GM23338 (cell line): ENCODE results near the gene E4F1. TPM values are rescaled to one million over a fixed set of nuclear protein-coding genes. Genes with fewer than 3 reads are reported as not detected.

Experiments
- ATAC-seq: fragments of 200-7000 bp; cut with Tn5 transposase; 3 replicates; pipeline ENCODE4 v1.9.1; 2020
- DNase-seq: peaks from one replicate; pipeline ENCODE4 v3.0.0-alpha.2; 2015; ENCODE audit warnings: low spot score
- H2AFZ ChIP-seq: fragments of 200-600 bp; sonication (generic); 2 replicates; pipeline ENCODE4 v1.8.0; 2016; ENCODE audit warnings: antibody characterized with exemption, mild to moderate bottlenecking, moderate library complexity
- H3F3A ChIP-seq: fragments of 200-600 bp; sonication (generic); replicated peaks from 2 replicates; pipeline ENCODE4 v1.8.0; 2017; ENCODE audit warnings: antibody characterized with exemption, mixed run types, low read depth
- H3K27ac ChIP-seq: fragments of 200-600 bp; sonication (generic); 2 replicates; pipeline ENCODE4 v1.6.1; 2016; ENCODE audit warnings: low read depth
- H3K27me3 ChIP-seq: fragments of 200-600 bp; sonication (generic); 2 replicates; pipeline ENCODE4 v1.8.0; 2016; ENCODE audit warnings: mild to moderate bottlenecking, mixed run types, moderate library complexity; ENCODE audit not compliant: insufficient read depth
- H3K36me3 ChIP-seq: fragments of 200-600 bp; sonication (generic); 2 replicates; pipeline ENCODE4 v1.8.0; 2016; ENCODE audit warnings: mild to moderate bottlenecking; ENCODE audit not compliant: insufficient read depth
- H3K4me1 ChIP-seq: fragments of 200-600 bp; sonication (generic); 2 replicates; pipeline ENCODE4 v1.8.0; 2016; ENCODE audit warnings: mild to moderate bottlenecking, moderate library complexity; ENCODE audit not compliant: insufficient read depth
- H3K4me2 ChIP-seq: fragments of 200-600 bp; sonication (generic); 2 replicates; pipeline ENCODE4 v1.7.1; 2017; ENCODE audit warnings: mixed run types
- H3K4me3 ChIP-seq: fragments of 200-600 bp; sonication (generic); 2 replicates; pipeline ENCODE4 v1.6.1; 2016; ENCODE audit warnings: mixed run types
- H3K79me2 ChIP-seq: fragments of 200-600 bp; sonication (generic); replicated peaks from 2 replicates; pipeline ENCODE4 v1.8.0; 2017; ENCODE audit warnings: mild to moderate bottlenecking; ENCODE audit not compliant: insufficient read depth
- H3K9me2 ChIP-seq: fragments of 200-600 bp; sonication (generic); 2 replicates; pipeline ENCODE4 v1.8.0; 2017; ENCODE audit not compliant: insufficient read depth
- H4K20me1 ChIP-seq: fragments of 200-600 bp; sonication (generic); replicated peaks from 2 replicates; pipeline ENCODE4 v1.8.0; 2017; ENCODE audit warnings: mild to moderate bottlenecking; ENCODE audit not compliant: insufficient read depth
- H3K27ac Mint-ChIP-seq: 2 replicates; pipeline ENCODE4 v1.8.0; 2020; ENCODE audit warnings: inconsistent platforms, mild to moderate bottlenecking, moderate library complexity, mixed read lengths
- H3K27me3 Mint-ChIP-seq: 3 replicates; pipeline ENCODE4 v1.8.0; 2022; ENCODE audit warnings: low read depth, mild to moderate bottlenecking, moderate library complexity, mixed read lengths, inconsistent platforms; ENCODE audit not compliant: insufficient read depth, poor library complexity
- H3K36me3 Mint-ChIP-seq: 3 replicates; pipeline ENCODE4 v1.8.0; 2021; ENCODE audit warnings: low read depth, mild to moderate bottlenecking, inconsistent platforms, moderate library complexity, mixed read lengths
- H3K4me1 Mint-ChIP-seq: 3 replicates; pipeline ENCODE4 v1.8.0; 2020; ENCODE audit warnings: mild to moderate bottlenecking, inconsistent platforms, mixed read lengths
- H3K4me3 Mint-ChIP-seq: 3 replicates; pipeline ENCODE4 v1.8.0; 2021; ENCODE audit warnings: moderate library complexity, mild to moderate bottlenecking, inconsistent platforms, mixed read lengths
- H3K9me3 Mint-ChIP-seq: 3 replicates; pipeline ENCODE4 v1.8.0; 2020; ENCODE audit warnings: moderate library complexity, mild to moderate bottlenecking, inconsistent platforms, mixed read lengths
- CREB1 ChIP-seq: fragments of 250-450 bp; sonication (Bioruptor Pico); IDR thresholded peaks from 2 replicates; pipeline ENCODE4 v1.5.0; 2020; ENCODE audit warnings: low read depth, mild to moderate bottlenecking, moderate library complexity
- EZH2 ChIP-seq: fragments of 200-600 bp; sonication (generic); IDR thresholded peaks from one replicate; pipeline ENCODE4 v1.8.0; 2017; ENCODE audit warnings: antibody characterized with exemption, mild to moderate bottlenecking, low read depth; ENCODE audit not compliant: unreplicated experiment
- JUNB ChIP-seq: IDR thresholded peaks from one replicate; pipeline ENCODE4 v1.6.1; 2016; ENCODE audit warnings: antibody characterized with exemption; ENCODE audit not compliant: unreplicated experiment
- NANOG ChIP-seq: IDR thresholded peaks from 2 replicates; pipeline ENCODE4 v1.6.1; 2016; ENCODE audit warnings: antibody characterized with exemption, borderline replicate concordance
- POLR2AphosphoS5 ChIP-seq: IDR thresholded peaks from 2 replicates; pipeline ENCODE4 v1.6.1; 2016; ENCODE audit warnings: antibody characterized with exemption, low read depth
- REST ChIP-seq: IDR thresholded peaks from one replicate; pipeline ENCODE4 v1.6.1; 2018; ENCODE audit warnings: antibody characterized with exemption; ENCODE audit not compliant: unreplicated experiment
- STAT1 ChIP-seq: IDR thresholded peaks from one replicate; pipeline ENCODE4 v1.6.1; 2016; ENCODE audit warnings: antibody characterized with exemption; ENCODE audit not compliant: unreplicated experiment
- ZNF114 ChIP-seq: fragments of 250-450 bp; sonication (Bioruptor Pico); IDR thresholded peaks from 2 replicates; pipeline ENCODE4 v1.5.0; 2020; ENCODE audit warnings: mild to moderate bottlenecking, moderate library complexity
- ZNF331 ChIP-seq: fragments of 250-450 bp; sonication (Bioruptor Pico); IDR thresholded peaks from 2 replicates; pipeline ENCODE4 v1.5.0; 2020; ENCODE audit warnings: low read depth, mild to moderate bottlenecking, moderate library complexity
- polyA plus RNA-seq: library from polyadenylated mRNA; unstranded; fragments of >200 nt; fragmentation: Nextera tagmentation; extraction: Ambion mirVana; gene quantifications from 2 replicates; pipeline ENCODE4 v1.2.1, GENCODE V29; 2016
- total RNA-seq: library from RNA; depleted of rRNA; stranded (reverse); fragments of >200 nt; shearing (Covaris generic); gene quantifications from 2 replicates; pipeline ENCODE4 v1.2.3, GENCODE V29; 2014
- TF ChIP-seq, protein P1 (sequence below), 2 experiments: fragments of 200-600 bp in 1 of 2; sonication (generic) in 1 of 2; conservative IDR thresholded peaks; 2 replicates each; pipeline versions ENCODE4 v1.5.1 to v1.6.1; 2016 to 2017; ENCODE audit warnings: antibody characterized with exemption in 2 of 2, low read depth in 2 of 2, mild to moderate bottlenecking in 2 of 2, moderate library complexity in 1 of 2
- TF ChIP-seq, protein P2 (sequence below): fragments of 250-450 bp; sonication (Bioruptor Pico); IDR thresholded peaks from 2 replicates; pipeline ENCODE4 v1.5.0; 2020; ENCODE audit warnings: mild to moderate bottlenecking, moderate library complexity
- TF ChIP-seq, protein P3 (sequence below): IDR thresholded peaks from 2 replicates; pipeline ENCODE4 v1.6.1; 2016; ENCODE audit warnings: antibody characterized with exemption

E4F1 gene
- total and polyA plus RNA-seq, 2 experiments from 2014 or later = 22.6 to 45.5 TPM

GRCh38 chr16:2181952-2182351 is 41.4 kb upstream of the E4F1 start:
- no peaks in the 10 kb centered on the region for H3K36me3 ChIP-seq
- Mint-ChIP-seq H3K27me3 (peaks cover 22% of the 10 kb centered on the region), H3K9me3 (no peaks in the 10 kb centered on the region), H3K4me3 (no peak overlapping the region; the same call in 2 of the 3 replicates), H3K4me1 (peaks cover 6% of the 10 kb centered on the region), H3K36me3 (peaks cover 5% of the 10 kb centered on the region), H3K27ac (no peak overlapping the region)
- no peak overlapping the region for H2AFZ ChIP-seq
- H4K20me1 ChIP-seq = no peaks in the 10 kb centered on the region; the same call in 1 of the 2 replicates
- H3K27me3 ChIP-seq = no peaks in the 10 kb centered on the region
- TF ChIP-seq EZH2 = no peak
- TF ChIP-seq NANOG = no peak
- no peak for TF ChIP-seq POLR2AphosphoS5
- TF ChIP-seq, protein P1, sequence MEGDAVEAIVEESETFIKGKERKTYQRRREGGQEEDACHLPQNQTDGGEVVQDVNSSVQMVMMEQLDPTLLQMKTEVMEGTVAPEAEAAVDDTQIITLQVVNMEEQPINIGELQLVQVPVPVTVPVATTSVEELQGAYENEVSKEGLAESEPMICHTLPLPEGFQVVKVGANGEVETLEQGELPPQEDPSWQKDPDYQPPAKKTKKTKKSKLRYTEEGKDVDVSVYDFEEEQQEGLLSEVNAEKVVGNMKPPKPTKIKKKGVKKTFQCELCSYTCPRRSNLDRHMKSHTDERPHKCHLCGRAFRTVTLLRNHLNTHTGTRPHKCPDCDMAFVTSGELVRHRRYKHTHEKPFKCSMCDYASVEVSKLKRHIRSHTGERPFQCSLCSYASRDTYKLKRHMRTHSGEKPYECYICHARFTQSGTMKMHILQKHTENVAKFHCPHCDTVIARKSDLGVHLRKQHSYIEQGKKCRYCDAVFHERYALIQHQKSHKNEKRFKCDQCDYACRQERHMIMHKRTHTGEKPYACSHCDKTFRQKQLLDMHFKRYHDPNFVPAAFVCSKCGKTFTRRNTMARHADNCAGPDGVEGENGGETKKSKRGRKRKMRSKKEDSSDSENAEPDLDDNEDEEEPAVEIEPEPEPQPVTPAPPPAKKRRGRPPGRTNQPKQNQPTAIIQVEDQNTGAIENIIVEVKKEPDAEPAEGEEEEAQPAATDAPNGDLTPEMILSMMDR (conservative IDR thresholded peaks at IDR 0.05; ENCODE audit: low read depth in 2 of 2) = no peak
- TF ChIP-seq JUNB = no peak
- TF ChIP-seq, protein P2, sequence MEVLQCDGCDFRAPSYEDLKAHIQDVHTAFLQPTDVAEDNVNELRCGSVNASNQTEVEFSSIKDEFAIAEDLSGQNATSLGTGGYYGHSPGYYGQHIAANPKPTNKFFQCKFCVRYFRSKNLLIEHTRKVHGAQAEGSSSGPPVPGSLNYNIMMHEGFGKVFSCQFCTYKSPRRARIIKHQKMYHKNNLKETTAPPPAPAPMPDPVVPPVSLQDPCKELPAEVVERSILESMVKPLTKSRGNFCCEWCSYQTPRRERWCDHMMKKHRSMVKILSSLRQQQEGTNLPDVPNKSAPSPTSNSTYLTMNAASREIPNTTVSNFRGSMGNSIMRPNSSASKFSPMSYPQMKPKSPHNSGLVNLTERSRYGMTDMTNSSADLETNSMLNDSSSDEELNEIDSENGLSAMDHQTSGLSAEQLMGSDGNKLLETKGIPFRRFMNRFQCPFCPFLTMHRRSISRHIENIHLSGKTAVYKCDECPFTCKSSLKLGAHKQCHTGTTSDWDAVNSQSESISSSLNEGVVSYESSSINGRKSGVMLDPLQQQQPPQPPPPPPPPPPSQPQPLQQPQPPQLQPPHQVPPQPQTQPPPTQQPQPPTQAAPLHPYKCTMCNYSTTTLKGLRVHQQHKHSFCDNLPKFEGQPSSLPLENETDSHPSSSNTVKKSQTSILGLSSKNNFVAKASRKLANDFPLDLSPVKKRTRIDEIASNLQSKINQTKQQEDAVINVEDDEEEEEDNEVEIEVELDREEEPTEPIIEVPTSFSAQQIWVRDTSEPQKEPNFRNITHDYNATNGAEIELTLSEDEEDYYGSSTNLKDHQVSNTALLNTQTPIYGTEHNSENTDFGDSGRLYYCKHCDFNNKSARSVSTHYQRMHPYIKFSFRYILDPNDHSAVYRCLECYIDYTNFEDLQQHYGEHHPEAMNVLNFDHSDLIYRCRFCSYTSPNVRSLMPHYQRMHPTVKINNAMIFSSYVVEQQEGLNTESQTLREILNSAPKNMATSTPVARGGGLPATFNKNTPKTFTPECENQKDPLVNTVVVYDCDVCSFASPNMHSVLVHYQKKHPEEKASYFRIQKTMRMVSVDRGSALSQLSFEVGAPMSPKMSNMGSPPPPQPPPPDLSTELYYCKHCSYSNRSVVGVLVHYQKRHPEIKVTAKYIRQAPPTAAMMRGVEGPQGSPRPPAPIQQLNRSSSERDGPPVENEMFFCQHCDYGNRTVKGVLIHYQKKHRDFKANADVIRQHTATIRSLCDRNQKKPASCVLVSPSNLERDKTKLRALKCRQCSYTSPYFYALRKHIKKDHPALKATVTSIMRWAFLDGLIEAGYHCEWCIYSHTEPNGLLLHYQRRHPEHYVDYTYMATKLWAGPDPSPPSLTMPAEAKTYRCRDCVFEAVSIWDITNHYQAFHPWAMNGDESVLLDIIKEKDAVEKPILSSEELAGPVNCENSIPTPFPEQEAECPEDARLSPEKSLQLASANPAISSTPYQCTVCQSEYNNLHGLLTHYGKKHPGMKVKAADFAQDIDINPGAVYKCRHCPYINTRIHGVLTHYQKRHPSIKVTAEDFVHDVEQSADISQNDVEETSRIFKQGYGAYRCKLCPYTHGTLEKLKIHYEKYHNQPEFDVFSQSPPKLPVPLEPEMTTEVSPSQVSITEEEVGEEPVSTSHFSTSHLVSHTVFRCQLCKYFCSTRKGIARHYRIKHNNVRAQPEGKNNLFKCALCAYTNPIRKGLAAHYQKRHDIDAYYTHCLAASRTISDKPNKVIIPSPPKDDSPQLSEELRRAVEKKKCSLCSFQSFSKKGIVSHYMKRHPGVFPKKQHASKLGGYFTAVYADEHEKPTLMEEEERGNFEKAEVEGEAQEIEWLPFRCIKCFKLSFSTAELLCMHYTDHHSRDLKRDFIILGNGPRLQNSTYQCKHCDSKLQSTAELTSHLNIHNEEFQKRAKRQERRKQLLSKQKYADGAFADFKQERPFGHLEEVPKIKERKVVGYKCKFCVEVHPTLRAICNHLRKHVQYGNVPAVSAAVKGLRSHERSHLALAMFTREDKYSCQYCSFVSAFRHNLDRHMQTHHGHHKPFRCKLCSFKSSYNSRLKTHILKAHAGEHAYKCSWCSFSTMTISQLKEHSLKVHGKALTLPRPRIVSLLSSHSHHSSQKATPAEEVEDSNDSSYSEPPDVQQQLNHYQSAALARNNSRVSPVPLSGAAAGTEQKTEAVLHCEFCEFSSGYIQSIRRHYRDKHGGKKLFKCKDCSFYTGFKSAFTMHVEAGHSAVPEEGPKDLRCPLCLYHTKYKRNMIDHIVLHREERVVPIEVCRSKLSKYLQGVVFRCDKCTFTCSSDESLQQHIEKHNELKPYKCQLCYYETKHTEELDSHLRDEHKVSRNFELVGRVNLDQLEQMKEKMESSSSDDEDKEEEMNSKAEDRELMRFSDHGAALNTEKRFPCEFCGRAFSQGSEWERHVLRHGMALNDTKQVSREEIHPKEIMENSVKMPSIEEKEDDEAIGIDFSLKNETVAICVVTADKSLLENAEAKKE (CRISPR knock-in tag) = no peak
- TF ChIP-seq ZNF114 = no peak
- no peak for TF ChIP-seq STAT1
- no peak for TF ChIP-seq ZNF331 (CRISPR knock-in tag)
- no peak for TF ChIP-seq CREB1 (CRISPR knock-in tag)
- no peak for TF ChIP-seq REST
- TF ChIP-seq, protein P3, sequence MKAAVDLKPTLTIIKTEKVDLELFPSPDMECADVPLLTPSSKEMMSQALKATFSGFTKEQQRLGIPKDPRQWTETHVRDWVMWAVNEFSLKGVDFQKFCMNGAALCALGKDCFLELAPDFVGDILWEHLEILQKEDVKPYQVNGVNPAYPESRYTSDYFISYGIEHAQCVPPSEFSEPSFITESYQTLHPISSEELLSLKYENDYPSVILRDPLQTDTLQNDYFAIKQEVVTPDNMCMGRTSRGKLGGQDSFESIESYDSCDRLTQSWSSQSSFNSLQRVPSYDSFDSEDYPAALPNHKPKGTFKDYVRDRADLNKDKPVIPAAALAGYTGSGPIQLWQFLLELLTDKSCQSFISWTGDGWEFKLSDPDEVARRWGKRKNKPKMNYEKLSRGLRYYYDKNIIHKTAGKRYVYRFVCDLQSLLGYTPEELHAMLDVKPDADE = no peak
- no peaks in the 10 kb centered on the region for H3K9me2 ChIP-seq
- H3K4me3 ChIP-seq = no peak overlapping the region
- H3K27ac ChIP-seq = no peak overlapping the region
- DNase-seq = no peak
- H3K79me2 ChIP-seq = no peaks in the 10 kb centered on the region
- H3K4me2 ChIP-seq = no peak overlapping the region
- H3F3A ChIP-seq = 0 out of 2 replicates have a peak, but pooled peaks cover 8% of the 10 kb centered on the region
- no peaks in the 10 kb centered on the region for H3K4me1 ChIP-seq
- ATAC-seq = no peak
